GM18867 (cell line): ENCODE data around the gene SPSB4.

Experiments used
- ATAC-seq: cut with Tn5 transposase; IDR thresholded peaks from one replicate; pipeline ENCODE4 v1.9.1; 2021; ENCODE audit warnings: mild to moderate bottlenecking, moderate library complexity; ENCODE audit not compliant: unreplicated experiment

Gene SPSB4

GRCh38 chr3:141052201-141053069, 1.3 kb downstream of the SPSB4 start:
- ATAC-seq = no peak

- no peak for ATAC-seq
These were observed 4.0 kb downstream of the SPSB4 start for GRCh38 chr3:141055136-141055535.

- ATAC-seq = no peak
These were observed 4.6 kb downstream of the SPSB4 start for GRCh38 chr3:141055536-141056445.

GRCh38 chr3:141056751-141057171, 5.6 kb downstream of the SPSB4 start:
- ATAC-seq = no peak

- no peak for ATAC-seq
These were observed 6.3 kb downstream of the SPSB4 start for GRCh38 chr3:141057436-141057835.

GRCh38 chr3:141057946-141058800, 7.0 kb downstream of the SPSB4 start:
- ATAC-seq = no peak

- ATAC-seq = no peak
These were observed 7.8 kb downstream of the SPSB4 start for GRCh38 chr3:141058996-141059395.

GRCh38 chr3:141059816-141060215, 8.7 kb downstream of the SPSB4 start:
- no peak for ATAC-seq

- no peak for ATAC-seq
These were observed 9.2 kb downstream of the SPSB4 start for GRCh38 chr3:141060327-141060726.

GRCh38 chr3:141063831-141064230, 12.7 kb downstream of the SPSB4 start:
- ATAC-seq = no peak

- no peak for ATAC-seq
These were observed 13.2 kb downstream of the SPSB4 start for GRCh38 chr3:141064255-141064926.

GRCh38 chr3:141065258-141065657, 14.1 kb downstream of the SPSB4 start:
- ATAC-seq = no peak

- ATAC-seq = no peak
These were observed 15.0 kb downstream of the SPSB4 start for GRCh38 chr3:141065841-141066805.

GRCh38 chr3:141067206-141067974, 16.2 kb downstream of the SPSB4 start:
- ATAC-seq = no peak

- ATAC-seq = no peak
These were observed 19.1 kb downstream of the SPSB4 start for GRCh38 chr3:141070229-141070628.

GRCh38 chr3:141070727-141071357, 19.7 kb downstream of the SPSB4 start:
- ATAC-seq = no peak

- no peak for ATAC-seq
These were observed 20.6 kb downstream of the SPSB4 start for GRCh38 chr3:141071681-141072260.

- no peak for ATAC-seq
These were observed 21.8 kb downstream of the SPSB4 start for GRCh38 chr3:141072950-141073349.
